Measurements from ENCODE around the gene ASTN1. TPM values are rescaled to one million over a fixed set of nuclear protein-coding genes. Genes with fewer than 3 reads are reported as not detected.

ASTN1 gene
- total and polyA plus RNA-seq, 9 donors: 1.1 to 14.8 (median 2.7) TPM

DNA sequence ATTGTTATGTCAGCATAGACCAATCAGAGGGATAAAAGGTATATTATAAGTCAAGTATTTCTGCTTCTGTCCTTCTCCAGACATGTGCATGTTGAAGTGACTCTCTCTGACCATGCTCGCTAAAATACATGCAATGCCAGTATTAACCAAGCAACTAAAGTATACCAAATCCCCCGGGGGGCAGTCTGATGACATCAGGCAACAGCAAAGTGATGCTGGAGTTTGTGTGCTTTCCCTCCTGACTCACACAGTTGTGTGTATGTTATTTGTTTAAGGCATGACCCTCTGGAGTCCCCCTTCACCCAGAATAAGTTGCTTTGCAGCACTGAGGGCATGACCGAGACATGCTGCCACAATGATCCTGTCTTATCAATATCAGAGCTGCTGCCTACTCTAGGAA, 8.4 kb upstream of the ASTN1 start:
- H3K9me3 ChIP-seq: no peaks in the 10 kb centered on the region
- whole genome bisulfite sequencing, 3 donors: 82 to 88% (median 88%) methylated on average over 3 of the region's 3 CpGs
- no peaks in the 10 kb centered on the region for H3K4me1 ChIP-seq (ENCODE audit: insufficient read depth)
- TF ChIP-seq, protein P1, sequence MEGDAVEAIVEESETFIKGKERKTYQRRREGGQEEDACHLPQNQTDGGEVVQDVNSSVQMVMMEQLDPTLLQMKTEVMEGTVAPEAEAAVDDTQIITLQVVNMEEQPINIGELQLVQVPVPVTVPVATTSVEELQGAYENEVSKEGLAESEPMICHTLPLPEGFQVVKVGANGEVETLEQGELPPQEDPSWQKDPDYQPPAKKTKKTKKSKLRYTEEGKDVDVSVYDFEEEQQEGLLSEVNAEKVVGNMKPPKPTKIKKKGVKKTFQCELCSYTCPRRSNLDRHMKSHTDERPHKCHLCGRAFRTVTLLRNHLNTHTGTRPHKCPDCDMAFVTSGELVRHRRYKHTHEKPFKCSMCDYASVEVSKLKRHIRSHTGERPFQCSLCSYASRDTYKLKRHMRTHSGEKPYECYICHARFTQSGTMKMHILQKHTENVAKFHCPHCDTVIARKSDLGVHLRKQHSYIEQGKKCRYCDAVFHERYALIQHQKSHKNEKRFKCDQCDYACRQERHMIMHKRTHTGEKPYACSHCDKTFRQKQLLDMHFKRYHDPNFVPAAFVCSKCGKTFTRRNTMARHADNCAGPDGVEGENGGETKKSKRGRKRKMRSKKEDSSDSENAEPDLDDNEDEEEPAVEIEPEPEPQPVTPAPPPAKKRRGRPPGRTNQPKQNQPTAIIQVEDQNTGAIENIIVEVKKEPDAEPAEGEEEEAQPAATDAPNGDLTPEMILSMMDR (IDR thresholded peaks at IDR 0.05): no peak
- TF ChIP-seq EP300 (IDR thresholded peaks at IDR 0.05): no peak
- TF ChIP-seq POLR2A (IDR thresholded peaks at IDR 0.05): no peak
- no peak overlapping the region for H3K4me3 ChIP-seq
- no peak for DNase-seq
- no peak overlapping the region for H3K27ac ChIP-seq
- no peaks in the 10 kb centered on the region for H3K36me3 ChIP-seq
- no peaks in the 10 kb centered on the region for H3K27me3 ChIP-seq
- intact Hi-C loops (cut with DNase I): no loop called here

DNA sequence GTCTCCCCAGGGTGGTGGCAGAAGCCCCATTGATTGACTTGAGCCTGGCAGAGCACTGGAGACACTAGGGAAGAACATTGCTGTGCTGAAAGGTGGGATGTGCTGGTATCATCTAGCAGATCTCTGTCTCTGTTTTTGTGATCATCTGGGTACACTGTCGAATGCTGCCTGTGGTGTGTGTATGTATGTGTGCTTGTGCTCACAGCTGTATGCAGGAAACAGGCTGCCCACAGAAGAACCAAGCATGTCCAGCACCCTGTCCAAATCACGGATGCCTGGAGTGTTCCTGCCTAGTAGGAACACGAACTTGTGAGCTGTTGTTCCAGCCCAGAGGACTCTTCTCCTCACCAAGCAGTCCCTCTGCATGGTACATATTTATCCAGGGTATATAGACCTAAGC, 7.8 kb upstream of the ASTN1 start:
- no peaks in the 10 kb centered on the region for H3K27me3 ChIP-seq
- intact Hi-C loops (cut with DNase I): no loop called here
- no peaks in the 10 kb centered on the region for H3K36me3 ChIP-seq
- H3K4me1 ChIP-seq (ENCODE audit: insufficient read depth): no peaks in the 10 kb centered on the region
- WGBS, 3 donors: 64 to 68% (median 68%) methylated on average over 3 of the region's 3 CpGs
- no peak overlapping the region for H3K4me3 ChIP-seq
- H3K27ac ChIP-seq: no peak overlapping the region
- DNase-seq: no peak
- no peaks in the 10 kb centered on the region for H3K9me3 ChIP-seq
- TF ChIP-seq, protein P1 (IDR thresholded peaks at IDR 0.05): no peak
- TF ChIP-seq EP300 (IDR thresholded peaks at IDR 0.05): no peak
- no peak for TF ChIP-seq POLR2A (IDR thresholded peaks at IDR 0.05)

DNA sequence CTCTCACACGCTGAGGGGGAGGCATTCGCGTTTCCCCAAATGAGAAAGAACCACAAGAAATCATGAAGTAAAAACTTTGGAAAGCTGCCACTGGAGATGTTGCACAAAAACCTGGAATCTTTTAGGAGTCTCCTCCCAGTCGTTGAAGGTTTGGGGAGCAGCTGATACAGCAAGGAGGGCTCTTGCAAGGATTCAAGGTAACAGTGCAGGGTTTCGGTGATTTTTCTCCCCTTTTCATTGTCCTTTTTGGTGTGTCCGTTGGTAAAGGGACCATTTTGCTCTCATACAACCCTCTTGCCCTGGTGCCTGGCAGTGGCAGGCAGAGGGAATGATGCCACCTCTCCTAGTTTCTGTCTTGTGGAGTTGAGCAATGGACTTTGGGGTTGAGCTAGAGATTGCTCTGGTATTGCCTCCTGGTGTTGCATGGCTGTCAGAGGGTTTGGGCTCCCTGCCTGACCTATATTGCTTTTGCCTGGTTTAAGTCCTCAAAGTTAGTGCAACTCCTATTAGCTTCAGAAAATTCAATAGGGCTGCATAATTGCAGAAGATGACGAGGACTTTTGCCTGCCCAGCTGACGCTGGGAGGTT, 7.1 kb upstream of the ASTN1 start:
- no peak overlapping the region for H3K4me3 ChIP-seq
- no peaks in the 10 kb centered on the region for H3K4me1 ChIP-seq (ENCODE audit: insufficient read depth)
- H3K27ac ChIP-seq: no peak overlapping the region
- no peaks in the 10 kb centered on the region for H3K9me3 ChIP-seq
- TF ChIP-seq, protein P1 (IDR thresholded peaks at IDR 0.05): no peak
- TF ChIP-seq EP300 (IDR thresholded peaks at IDR 0.05): no peak
- TF ChIP-seq POLR2A (IDR thresholded peaks at IDR 0.05): no peak
- no peaks in the 10 kb centered on the region for H3K36me3 ChIP-seq
- WGBS, 3 donors: 9 to 15% (median 10%) methylated on average over 8 of the region's 8 CpGs
- H3K27me3 ChIP-seq: no peaks in the 10 kb centered on the region
- intact Hi-C loops (cut with DNase I): no loop called here
- DNase-seq: no peak

- Histone ChIP-seq H3K27ac (no peak within 1 kb of the TSS), H3K4me3 (peak within 1 kb of the TSS; percentile 2), H3K9me3 (no peaks in the 10 kb centered on the region), H3K27me3 (no peaks in the 10 kb centered on the region), H3K36me3 (no peaks in the 10 kb centered on the region), H3K4me1 (ENCODE audit: insufficient read depth) (no peaks in the 10 kb centered on the region)
- peak in 3 of 5 donors; percentile 21 to 48 (median 38) for DNase-seq
- intact Hi-C loops (cut with DNase I): no loop called here
- 1% methylated on average over 48 to 49 of the region's 49 CpGs for WGBS, 3 donors
- TF ChIP-seq, protein P1 (IDR thresholded peaks at IDR 0.05): no peak
- TF ChIP-seq EP300 (IDR thresholded peaks at IDR 0.05) (no peak), POLR2A (IDR thresholded peaks at IDR 0.05) (no peak)
Measured at GRCh38 chr1:177170756-177171535, 6.4 kb upstream of the ASTN1 start, which contains the start of gene BRINP2. BRINP2 (plus strand) TSS chr1:177170958; CDS start chr1:177229877, 58,919 bp downstream.
